ENCODE measurements around the gene AQP12B.
A peak's percentile ranks its signal among the peaks of the same experiment; 100 is the strongest.
"Not testable (repeated sequence)": the region's sequence is repeated elsewhere in the genome, so short reads cannot be mapped to it uniquely, and the experiment has no call there.

Gene AQP12B

GRCh38 chr2:240701091-240701735 is 18.5 kb upstream of the AQP12B start:
- DNase-seq, result no peak

GRCh38 chr2:240700616-240701015 is 17.9 kb upstream of the AQP12B start:
- DNase-seq, result not testable (repeated sequence)

GRCh38 chr2:240699835-240700234 is 17.1 kb upstream of the AQP12B start:
- DNase-seq, result not testable (repeated sequence)

GRCh38 chr2:240698852-240699561 is 16.3 kb upstream of the AQP12B start:
- DNase-seq, result not testable (repeated sequence)

GRCh38 chr2:240696469-240696868 is 13.8 kb upstream of the AQP12B start:
- DNase-seq, result not testable (repeated sequence)

GRCh38 chr2:240695593-240695992 is 12.9 kb upstream of the AQP12B start:
- DNase-seq, result not testable (repeated sequence)

GRCh38 chr2:240694304-240694703 is 11.6 kb upstream of the AQP12B start:
- not testable (repeated sequence) for DNase-seq

- not testable (repeated sequence) for DNase-seq
These were observed 10.2 kb upstream of the AQP12B start for GRCh38 chr2:240692583-240693561.

- DNase-seq, result not testable (repeated sequence)
These were observed 9.1 kb upstream of the AQP12B start, which contains the start of gene AQP12A for GRCh38 chr2:240691631-240692420. Gene AQP12A, plus strand, starts transcription at chr2:240691866. Its CDS starts 48 bp downstream, at chr2:240691914.

GRCh38 chr2:240691075-240691427 is 8.4 kb upstream of the AQP12B start:
- DNase-seq, result not testable (repeated sequence)

- DNase-seq, result not testable (repeated sequence)
These were observed 7.9 kb upstream of the AQP12B start for GRCh38 chr2:240690421-240691074.

- DNase-seq, result peak in 1 of 4 experiments; percentile 1
These were observed 7.3 kb upstream of the AQP12B start for GRCh38 chr2:240689975-240690374.

GRCh38 chr2:240688553-240688919 is 5.9 kb upstream of the AQP12B start:
- no peak for DNase-seq

GRCh38 chr2:240687741-240688552 is 5.3 kb upstream of the AQP12B start:
- no peak for DNase-seq

GRCh38 chr2:240687045-240687740 is 4.5 kb upstream of the AQP12B start:
- DNase-seq, result no peak

- peak in 1 of 4 experiments; percentile 21 for DNase-seq
These were observed 3.8 kb upstream of the AQP12B start for GRCh38 chr2:240686460-240686859.

GRCh38 chr2:240685771-240686371 is 3.2 kb upstream of the AQP12B start:
- no peak for DNase-seq

GRCh38 chr2:240683980-240684728 is 1.5 kb upstream of the AQP12B start:
- DNase-seq, result not testable (repeated sequence)
